Measurements from ENCODE around the gene BMAL2. TPM values are rescaled to one million over a fixed set of nuclear protein-coding genes. Genes with fewer than 3 reads are reported as not detected.
A peak's percentile ranks its signal among the peaks of the same experiment; 100 is the strongest.

BMAL2 gene
- total RNA-seq, 1 experiment from 2014 or later, result 22.3 TPM

DNA sequence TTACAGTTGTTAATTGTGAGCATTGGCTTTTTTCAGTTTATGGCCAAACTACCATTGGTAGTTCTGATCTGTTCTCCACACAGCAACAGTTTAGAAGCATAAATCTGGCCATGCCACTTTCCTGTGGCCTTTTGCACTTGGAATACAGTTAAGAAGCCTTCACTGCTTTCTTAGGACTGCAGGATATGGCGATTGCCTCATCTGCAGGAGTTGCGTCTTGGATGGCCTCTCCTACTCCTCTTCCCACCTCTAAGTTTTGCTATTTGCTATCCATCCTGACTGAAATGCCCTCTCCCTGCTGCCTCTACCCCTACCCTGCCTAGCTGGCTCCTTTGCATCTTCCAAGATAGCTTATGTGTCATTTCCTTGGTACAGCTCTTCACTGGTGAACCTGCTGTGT is 12.8 kb upstream of the BMAL2 start:
- DNase-seq (ENCODE audit: low spot score), result no peak

DNA sequence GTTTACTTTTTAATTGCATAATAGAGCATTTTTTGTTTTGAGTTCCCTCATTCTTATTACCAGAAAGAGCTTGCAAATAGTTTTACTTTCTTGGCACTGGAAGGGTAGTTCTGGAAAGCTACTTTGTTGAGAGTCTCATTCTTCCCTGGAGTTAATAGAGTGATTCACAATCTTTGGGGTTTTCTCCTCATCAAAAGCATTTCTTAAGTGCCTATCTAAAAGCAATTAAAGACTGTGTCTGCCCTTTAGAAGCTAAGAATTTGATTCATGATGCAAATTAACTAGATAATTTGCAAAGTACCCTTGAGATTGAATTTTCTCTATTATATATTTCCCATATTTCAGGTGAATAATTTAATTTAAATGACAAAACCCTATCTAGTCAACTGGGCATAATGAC is 8.1 kb upstream of the BMAL2 start:
- DNase-seq (ENCODE audit: low spot score), result no peak

DNA sequence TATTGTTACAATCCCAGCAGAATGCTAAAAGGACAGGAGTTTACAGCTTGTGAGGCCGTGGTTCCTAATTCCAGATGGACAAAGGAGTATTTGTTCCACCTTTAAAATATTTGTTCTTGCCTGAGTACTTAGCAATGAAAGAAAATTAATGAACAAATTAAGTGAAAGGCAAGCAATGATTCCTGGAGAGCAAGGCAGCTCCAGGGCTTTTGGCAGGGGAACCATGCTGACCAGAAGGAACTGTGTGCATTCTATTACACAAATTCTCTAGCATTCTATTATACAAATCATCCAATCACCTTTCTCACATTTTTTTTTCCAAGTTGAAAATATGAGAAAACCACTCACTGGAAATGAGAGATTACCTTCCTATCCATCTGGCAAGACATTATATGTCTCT is 1.8 kb upstream of the BMAL2 start:
- DNase-seq (ENCODE audit: low spot score), result no peak

DNA sequence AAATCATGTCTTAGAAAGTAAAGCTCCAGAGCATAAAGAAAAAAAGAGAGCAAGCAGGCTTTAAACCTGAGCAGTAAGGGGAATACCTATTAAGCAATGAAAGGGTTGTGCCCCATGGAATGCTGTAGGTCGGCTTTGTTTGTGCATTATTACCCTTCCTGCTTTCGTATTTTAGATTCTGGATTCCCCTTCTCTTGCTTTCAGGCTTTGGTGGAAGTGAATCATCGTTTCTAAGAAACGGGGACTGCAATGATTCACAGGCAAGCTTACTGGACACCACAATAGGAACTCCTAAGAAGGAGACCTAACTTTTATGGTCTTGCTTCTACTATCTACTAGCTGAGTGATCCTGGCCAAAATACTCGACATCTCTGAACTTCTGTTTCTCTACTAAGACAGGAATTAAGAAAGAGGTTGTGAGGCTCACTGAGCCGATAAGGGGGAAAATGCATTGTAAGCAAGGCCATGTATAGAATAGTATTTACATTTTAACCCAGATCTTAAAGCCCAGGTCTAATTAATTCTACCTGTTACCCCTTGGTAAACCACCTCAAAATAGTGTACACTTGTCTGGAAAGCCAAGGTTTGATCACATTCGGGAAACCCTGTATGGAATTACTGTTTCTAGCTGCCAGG is 1.2 kb upstream of the BMAL2 start:
- peak; percentile 89 for DNase-seq (ENCODE audit: low spot score)

DNA sequence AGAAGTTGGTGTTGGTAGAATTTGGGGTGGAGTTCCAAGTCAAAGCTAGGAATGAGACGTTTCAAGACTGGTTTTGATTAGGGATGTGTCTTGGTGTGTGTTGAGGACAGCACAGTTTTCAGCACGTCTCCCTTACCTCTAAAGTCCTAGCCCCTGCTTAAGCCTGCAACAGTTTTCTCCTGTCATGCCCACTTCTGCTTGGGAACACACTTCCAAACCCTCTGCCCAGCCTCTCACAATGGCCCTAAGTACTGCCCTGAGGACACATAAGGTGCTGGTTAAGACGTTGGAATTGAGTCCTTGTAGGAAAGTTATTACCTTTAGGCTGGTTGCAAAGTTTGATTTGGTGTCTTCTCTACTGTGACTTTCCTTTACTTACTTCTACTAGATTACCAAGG is 710 bp upstream of the BMAL2 start:
- DNase-seq (ENCODE audit: low spot score), result peak; percentile 56

DNA sequence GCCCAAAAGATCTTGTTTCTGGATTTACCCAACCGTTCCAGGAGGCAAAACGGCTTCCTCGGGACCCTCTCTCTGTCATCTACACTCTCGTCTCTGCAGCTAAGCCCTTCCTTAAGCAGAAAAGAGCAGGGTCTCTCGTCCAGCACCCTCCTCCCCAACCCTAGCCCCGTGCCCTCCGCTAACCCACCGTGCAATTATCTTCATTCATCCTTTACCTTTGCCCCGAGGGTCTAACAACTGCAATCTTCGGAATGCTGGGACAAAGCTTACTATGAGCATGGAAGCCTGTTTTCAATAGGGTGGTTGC is 276 bp upstream of the BMAL2 start:
- no peak for DNase-seq (ENCODE audit: low spot score)

DNA sequence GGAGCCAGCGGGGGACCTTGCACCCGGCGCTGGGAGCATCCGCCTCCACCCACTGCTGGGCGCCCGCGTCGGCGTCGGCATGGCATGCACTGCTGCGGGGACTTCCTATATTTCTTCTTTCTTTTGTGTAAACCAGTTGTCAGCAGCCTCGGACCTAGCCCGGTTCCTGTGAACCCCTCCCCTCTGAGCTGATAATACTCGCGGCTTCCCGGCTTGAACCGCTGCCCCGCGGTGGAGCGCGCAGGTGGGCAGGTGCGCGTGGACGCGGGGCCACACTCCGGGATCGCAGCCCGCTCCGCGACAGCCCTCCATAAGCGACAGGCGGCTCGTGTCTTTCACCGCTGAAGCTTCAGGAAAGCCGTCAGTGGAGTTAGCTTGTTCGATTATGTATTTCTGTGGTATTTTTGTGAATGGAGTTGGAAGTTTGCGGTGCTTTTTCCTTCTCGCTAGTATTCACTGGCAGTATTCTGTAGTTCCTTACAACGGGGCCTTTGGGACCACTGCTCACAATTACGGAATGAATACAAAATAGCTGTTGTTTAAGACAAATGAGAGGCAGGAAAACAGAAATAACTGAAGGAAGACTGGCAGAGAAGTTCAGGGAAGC is 870 bp downstream of the BMAL2 start:
- peak; percentile 69 for DNase-seq (ENCODE audit: low spot score)

DNA sequence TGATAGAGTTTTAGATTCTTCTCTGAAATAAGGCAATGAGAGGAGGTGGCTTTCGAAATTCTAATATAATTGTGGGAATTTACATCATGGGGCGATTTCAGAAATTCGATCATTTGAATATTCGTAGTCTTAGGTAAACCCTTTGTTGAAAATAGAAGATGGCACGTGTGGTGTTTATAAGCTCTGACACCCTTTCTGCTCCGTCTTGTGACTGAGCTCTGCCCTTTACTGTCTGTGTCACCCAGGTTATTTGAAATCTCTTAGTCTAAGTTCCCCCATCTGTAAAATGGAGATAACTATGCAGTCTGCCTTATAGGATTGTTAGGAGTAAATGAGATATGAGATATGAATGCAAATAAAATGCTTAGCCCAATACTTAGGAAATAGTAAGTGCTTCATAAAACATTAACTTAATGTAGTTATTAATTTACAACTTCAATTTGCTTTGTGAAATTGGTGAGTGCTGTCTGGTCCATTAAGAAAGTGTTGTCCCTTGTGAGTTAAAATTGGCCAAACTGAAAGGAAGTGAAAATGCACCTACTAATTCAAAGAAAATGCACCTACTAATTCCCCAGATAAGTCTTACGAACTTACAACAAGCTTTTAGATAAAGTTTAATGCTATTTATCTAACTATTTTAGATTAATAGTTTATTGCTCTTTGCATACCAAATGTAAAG is 1.5 kb downstream of the BMAL2 start:
- peak; percentile 67 for DNase-seq (ENCODE audit: low spot score)

DNA sequence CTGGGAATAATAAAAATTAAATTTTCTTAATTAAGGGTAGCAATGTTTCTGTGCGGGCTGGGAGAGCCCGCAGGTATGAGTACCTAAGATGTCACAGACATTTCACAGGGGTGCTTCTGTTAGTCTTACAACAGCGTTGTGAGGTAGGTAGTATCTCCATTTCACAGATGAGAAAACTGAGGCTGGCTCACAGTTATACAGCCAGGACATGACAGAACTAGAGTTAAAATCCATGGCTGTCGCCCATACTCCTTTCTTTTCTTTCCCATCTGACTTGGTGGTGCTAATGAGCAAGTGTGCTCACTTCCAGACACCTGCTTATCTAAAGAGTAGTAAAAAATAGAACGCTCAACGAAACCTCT is 2.1 kb downstream of the BMAL2 start:
- no peak for DNase-seq (ENCODE audit: low spot score)

DNA sequence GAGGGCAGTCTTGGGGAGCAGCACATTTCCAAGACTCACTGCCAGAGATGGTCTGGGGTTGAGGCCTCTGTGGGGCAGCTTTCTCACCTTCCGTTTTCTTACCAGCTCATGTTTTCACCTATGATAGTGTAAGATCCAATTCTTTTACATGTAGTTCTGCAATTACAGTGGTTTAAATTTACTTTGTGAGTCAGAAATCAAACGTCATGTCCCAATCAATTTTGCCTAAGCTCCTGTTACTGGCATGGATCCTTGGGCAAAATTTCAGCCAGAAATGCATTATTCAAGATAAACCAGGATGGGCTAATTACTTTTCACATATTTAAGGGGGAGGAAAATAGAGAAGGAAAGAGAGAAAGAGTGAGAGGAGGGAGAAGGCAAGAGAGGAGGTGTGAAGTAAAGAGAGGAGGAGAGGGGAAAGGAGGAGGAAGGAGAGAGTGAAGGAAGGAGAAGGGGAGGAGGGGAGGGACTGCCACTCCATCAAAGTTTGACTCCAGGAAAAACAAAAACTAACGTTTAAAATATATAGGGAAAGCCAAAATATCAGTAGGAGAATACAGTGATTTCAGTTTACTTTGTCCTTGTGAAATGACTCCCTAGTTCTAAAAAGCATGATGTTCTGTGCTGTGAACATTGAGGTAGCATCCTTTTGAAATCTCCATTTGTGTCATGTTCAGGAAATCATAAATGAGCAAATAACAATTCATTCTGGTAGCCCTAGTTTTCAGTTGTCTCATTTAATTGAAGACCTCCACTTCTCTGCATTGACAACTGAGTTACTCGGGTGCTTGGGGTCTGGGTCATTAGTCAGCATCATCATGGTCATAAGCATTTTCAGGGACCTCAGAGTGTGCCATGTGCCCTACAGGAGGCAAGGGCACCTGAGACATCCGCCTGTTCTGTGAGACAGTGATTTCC is 3.0 kb downstream of the BMAL2 start:
- no peak for DNase-seq (ENCODE audit: low spot score)

DNA sequence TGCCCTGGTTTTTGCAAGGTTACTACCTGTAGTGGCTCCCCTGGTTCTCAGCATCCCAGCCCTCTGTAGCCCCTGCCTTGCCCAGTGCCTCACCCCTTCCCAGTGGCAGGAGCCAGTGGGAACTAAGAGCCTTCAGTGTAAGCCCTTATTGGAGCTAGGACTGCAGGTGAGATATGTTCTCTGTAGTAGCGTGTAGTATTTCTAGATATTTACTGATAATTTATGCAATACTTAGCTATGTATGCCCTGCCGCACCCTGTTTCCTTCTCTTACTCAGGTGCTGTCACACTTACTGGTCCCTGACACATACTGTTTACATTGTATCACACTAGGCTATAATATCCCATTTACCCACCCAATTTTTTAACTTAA is 3.6 kb downstream of the BMAL2 start:
- peak; percentile 75 for DNase-seq (ENCODE audit: low spot score)

DNA sequence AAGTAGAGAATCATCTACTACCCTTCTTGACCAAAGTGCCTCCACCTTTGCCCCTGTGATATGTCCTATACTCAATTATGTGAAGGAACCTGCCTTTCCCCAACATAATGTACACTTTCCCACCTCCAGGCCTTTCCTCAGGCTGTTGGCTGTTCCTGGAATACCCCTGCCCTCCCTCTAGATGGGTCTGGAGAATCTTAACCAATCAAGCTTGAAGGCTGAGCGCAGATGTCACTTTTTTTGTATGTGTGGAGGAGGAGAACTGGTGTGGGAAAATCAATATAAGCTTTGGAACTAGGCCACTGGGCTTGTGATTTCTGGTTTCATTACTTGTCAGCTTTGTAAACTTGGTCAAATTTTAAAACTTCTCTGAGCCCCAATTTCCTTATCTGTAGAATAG is 4.7 kb downstream of the BMAL2 start:
- DNase-seq (ENCODE audit: low spot score), result no peak

DNA sequence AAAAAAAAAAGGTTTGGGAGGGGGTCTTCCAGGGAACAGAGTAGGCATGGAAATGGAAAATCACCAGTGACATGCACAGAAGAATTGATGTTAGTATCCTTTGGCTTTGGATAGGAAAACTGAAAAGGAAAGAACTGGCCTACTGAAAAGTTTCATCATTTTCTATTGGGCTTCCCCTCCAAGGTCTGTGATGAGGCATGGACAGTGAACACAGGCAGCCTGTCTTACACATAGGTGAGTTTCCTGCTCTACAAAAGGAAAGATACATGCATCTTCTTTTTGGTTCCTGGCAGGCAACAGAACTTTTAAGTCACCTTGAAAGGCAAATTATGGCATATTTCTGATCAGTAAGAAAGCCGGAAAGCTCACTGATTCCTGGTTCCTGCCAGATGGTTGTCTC is 5.8 kb downstream of the BMAL2 start:
- no peak for DNase-seq (ENCODE audit: low spot score)

DNA sequence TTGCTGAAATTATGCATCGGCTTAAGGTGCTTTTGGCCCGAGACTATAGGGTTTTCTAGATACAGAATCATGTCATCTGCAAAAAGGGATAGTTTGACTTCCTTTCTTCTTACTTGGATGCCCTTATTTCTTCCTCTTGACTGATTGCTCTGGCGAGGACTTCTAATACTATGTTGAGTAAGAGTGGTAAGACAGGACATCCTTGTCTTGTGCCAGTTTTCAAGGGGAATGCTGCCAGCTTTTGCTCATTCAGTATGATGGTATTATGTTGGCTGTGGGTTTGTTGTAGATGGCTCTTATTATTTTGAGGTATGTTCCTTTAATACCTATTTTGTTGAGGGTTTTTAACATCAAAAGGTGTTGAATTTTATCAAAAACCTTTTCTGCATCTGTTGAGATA is 8.3 kb downstream of the BMAL2 start:
- DNase-seq (ENCODE audit: low spot score), result no peak

DNA sequence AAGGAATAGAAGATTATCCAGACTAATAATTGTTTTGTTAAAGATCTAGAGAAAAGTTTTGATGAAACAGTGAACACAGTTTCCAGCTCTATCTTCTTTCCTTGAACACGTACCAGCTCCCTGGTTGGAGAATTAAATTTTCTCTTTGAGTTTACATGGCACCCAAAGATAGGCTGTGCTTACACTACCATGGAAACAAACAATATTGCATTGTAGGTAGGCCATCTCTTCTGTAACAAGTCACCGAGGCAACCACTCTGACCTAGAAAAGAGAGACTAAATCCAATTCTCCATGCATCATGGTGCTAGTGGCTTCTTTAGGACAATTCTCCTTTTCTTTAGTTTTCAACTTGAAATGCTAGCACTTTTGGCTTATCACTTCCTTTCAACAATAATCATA is 9.9 kb downstream of the BMAL2 start:
- DNase-seq (ENCODE audit: low spot score), result no peak

DNA sequence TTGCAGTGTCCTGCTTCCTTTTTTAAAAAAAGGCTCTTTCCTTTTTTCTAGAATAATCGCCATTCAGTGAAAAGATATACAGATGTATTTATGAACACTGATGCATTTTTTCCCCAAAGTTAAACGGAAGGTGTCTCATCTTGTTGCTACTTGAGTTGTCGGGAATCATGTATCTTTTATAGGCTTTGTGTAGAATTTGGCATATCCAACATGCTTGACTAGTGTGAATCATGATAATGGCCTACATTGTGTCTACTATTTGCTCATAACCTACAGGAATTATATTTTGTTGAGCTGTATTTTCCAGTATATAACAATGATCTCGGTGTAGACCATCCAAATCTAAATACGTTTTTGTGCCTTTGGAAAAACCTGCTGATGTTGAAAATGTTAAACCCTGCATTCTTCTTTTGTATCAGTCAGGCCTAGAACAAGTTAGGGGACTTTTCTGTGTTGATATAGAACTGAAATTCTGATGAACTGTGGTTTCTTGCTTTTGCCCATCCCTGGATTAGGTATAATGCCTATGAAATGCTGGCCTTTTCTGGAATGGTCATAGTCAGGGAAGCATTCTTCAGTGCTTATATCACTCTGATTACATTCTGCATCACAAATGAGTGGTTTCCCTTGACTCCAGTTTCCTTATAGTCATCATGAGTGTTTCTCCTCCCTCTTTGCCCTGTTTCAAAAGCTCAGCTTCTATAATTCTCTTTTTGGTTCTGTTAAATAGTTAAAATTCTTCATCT is 10.8 kb downstream of the BMAL2 start:
- DNase-seq (ENCODE audit: low spot score), result no peak

DNA sequence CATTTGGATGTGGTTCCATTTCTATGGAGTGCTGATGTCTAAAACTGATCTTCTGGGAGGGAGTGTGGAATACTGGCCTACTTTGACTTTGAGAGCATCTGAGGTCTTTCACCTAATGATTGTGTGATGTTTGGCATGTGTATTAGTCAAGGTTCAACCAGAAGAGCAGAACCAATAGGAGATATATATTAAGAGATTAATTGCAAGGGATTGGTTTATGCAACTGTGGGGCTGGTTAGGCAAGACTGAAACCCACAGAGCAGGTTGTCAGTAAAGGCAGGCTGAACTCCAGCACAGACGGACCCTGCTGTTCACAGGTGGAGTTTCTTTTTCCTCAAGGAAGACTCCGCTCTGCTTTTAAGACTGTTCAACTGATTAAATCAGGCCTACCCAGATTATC is 11.6 kb downstream of the BMAL2 start:
- no peak for DNase-seq (ENCODE audit: low spot score)

DNA sequence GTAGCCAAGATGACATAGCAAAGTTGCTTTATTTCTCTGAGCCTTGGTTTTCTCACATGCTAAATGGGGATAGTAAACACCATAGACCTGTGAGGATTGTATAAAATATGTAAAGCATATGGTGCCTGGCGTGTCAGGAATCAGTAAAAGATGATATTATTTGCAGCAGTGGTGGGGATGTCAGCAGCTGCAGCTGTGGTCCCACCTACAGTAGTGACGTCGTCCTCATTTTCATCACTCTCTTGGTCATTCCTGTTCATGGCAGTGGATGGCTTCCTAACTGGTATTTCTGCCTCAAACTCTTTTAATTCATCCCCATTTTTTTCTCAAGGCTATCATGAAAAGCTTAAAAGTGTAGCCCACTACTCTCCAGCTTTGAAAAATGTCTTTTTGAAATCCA is 12.1 kb downstream of the BMAL2 start:
- no peak for DNase-seq (ENCODE audit: low spot score)

DNA sequence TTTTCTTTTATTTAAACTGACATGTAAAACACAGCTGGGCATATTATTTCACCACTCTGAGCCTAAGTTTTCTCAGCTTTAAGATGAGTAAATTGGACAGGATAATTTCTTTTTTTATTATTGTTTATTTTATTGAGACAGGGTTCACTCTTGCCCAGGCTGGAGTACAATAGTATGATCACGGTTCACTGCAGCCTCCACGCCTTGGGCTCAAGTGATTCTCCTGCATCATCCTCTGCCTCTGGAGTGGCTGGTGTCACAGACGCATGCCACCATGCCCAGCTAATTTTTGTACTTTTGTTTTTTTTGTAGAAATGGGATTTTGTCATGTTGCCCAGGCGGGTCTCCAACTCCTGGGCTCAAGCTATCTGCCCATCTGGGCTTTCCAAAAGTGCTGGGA is 12.7 kb downstream of the BMAL2 start:
- DNase-seq (ENCODE audit: low spot score), result no peak

DNA sequence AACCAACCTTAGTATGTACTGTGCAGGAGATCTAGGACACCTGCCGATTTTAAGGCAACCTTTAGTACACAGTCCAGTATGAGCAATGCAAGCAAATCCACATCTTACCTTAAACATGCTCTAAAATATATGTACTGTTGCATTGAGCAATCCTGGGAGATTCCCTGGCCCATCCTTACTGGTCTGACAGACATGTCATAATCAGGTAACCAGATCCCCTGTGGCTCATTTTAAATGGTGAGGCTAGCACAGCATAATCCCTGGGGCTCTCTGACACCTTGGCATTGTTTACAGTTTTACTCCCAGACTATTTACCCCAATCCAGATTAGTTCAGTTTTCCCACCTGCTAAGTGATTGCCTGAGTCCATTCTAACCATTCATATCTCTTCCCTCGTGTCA is 15.1 kb downstream of the BMAL2 start:
- DNase-seq (ENCODE audit: low spot score), result no peak

DNA sequence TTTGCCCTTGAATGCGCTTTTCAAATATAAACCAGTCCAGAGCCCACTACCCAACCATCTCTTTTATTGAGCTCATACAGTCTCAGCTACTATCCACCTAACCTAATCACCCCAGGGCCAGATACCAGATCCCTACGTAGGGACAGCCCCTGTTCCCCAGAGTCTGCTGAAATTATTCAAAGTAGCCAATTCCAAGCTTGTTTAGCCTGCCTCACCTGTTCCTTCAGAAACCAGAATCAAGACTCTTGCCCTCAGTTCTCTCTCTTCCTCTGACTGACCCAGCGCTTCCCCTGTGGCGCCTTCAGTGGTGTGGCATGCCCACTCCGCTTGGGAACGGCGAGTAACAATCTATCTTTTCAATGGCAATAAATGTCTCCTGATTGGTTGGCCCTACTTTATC is 18.8 kb downstream of the BMAL2 start:
- no peak for DNase-seq (ENCODE audit: low spot score)

DNA sequence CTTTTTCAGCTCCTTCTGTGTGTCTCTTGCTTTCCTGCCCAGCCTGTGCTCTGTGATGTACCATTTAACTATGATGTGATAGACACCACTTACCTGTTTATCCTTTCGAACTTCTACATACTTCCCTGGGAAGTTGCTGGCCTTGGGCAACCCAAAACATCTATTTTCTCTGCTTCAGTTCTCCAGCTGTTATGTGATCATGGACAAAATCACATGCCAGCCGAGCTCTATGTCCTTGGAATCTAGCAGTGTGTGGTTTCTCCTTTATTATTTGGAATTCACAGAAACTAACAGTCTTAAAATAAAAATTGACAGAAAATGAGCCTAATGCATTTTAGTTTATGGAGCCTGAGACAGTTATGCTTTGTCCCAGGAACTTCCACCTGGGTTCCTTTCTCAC is 22.9 kb downstream of the BMAL2 start:
- no peak for DNase-seq (ENCODE audit: low spot score)

All from HT-29 (cell line).